T-helper 17 cell (primary cell): ENCODE measurements around the gene ARHGAP28. TPM values are rescaled to one million over a fixed set of nuclear protein-coding genes. Genes with fewer than 3 reads are reported as not detected.

ENCODE experiments used
- ATAC-seq: fragments of 150-1000 bp; cut with Tn5 transposase; 2 replicates; pipeline ENCODE4 v1.10.0; 2021; ENCODE audit warnings: mild to moderate bottlenecking, moderate library complexity
- DNase-seq, 3 donors: peaks; one replicate each; pipeline versions ENCODE4 v3.0.0 to v3.0.0-alpha.2; 2020 to 2021
- H3K9me3 ChIP-seq: one replicate; pipeline ENCODE4 v1.7.0; 2013; ENCODE audit warnings: low read length, mild to moderate bottlenecking; ENCODE audit not compliant: control insufficient read depth, poor library complexity, severe bottlenecking
- H3K27ac Mint-ChIP-seq: one replicate; pipeline ENCODE4 v1.8.0; 2022; ENCODE audit warnings: mild to moderate bottlenecking, moderate library complexity, mixed read lengths
- H3K27me3 Mint-ChIP-seq: one replicate; pipeline ENCODE4 v1.8.0; 2022; ENCODE audit warnings: mixed read lengths
- H3K36me3 Mint-ChIP-seq: one replicate; pipeline ENCODE4 v1.8.0; 2022; ENCODE audit warnings: low read depth, mixed read lengths
- H3K4me1 Mint-ChIP-seq: one replicate; pipeline ENCODE4 v1.8.0; 2022; ENCODE audit warnings: mild to moderate bottlenecking, mixed read lengths
- H3K4me3 Mint-ChIP-seq: one replicate; pipeline ENCODE4 v1.8.0; 2022; ENCODE audit warnings: mild to moderate bottlenecking, moderate library complexity, mixed read lengths
- total RNA-seq, 4 donors: library from RNA in 2 of 4; stranded (reverse) in 2 of 4; gene quantifications; one replicate each; pipeline ENCODE4 v1.2.3 and lab custom pipeline; 2022 to 2026

ARHGAP28 gene
- total RNA-seq, 2 donors from 2014 or later: not detected

GRCh38 chr18:6741786-6742185, 12.3 kb downstream of the ARHGAP28 start:
- DNase-seq (no peak), ATAC-seq (no peak)
- Mint-ChIP-seq H3K36me3 (no peaks in the 10 kb centered on the region), H3K27ac (no peak overlapping the region), H3K27me3 (no peaks in the 10 kb centered on the region), H3K4me1 (no peaks in the 10 kb centered on the region), H3K4me3 (no peak overlapping the region)
- H3K9me3 ChIP-seq: no peaks in the 10 kb centered on the region

GRCh38 chr18:6743999-6744398, 14.5 kb downstream of the ARHGAP28 start:
- no peaks in the 10 kb centered on the region for H3K36me3 Mint-ChIP-seq
- DNase-seq: no peak
- ATAC-seq: no peak
- no peaks in the 10 kb centered on the region for H3K27me3 Mint-ChIP-seq
- H3K4me1 Mint-ChIP-seq: no peaks in the 10 kb centered on the region
- H3K4me3 Mint-ChIP-seq: no peak overlapping the region
- no peak overlapping the region for H3K27ac Mint-ChIP-seq
- H3K9me3 ChIP-seq: no peaks in the 10 kb centered on the region

DNA sequence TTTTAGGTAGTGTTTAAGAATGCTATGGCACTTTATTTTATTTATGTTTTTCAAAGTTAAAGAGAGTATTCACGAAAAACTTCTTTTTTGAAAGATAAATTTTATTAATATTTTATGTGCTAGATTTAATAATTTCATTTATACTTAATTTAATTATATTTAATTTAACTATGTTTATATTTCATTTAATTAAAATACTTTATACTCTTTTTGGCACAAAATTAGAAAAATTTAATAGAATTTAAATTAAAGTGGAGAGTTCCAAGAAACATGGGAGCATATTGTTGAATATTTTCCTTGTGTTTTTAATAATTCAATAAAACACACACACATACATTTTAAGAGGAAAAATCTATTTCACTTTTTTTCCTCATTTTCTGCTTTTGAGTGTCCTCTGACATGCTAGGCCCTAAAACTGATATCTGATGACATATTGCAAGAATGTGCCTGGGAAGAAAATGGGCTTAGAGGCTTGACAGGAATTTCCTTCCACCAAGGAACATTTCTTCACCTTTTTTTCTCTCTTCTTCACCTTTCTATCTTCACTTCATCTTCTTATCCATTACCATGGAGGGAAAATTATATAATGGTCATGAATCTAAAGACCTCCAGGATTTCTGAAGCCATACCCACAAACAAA, 15.4 kb downstream of the ARHGAP28 start:
- Mint-ChIP-seq H3K36me3 (no peaks in the 10 kb centered on the region), H3K27ac (no peak overlapping the region), H3K4me3 (no peak overlapping the region), H3K27me3 (no peaks in the 10 kb centered on the region), H3K4me1 (no peaks in the 10 kb centered on the region)
- DNase-seq (no peak), ATAC-seq (no peak)
- no peaks in the 10 kb centered on the region for H3K9me3 ChIP-seq

DNA sequence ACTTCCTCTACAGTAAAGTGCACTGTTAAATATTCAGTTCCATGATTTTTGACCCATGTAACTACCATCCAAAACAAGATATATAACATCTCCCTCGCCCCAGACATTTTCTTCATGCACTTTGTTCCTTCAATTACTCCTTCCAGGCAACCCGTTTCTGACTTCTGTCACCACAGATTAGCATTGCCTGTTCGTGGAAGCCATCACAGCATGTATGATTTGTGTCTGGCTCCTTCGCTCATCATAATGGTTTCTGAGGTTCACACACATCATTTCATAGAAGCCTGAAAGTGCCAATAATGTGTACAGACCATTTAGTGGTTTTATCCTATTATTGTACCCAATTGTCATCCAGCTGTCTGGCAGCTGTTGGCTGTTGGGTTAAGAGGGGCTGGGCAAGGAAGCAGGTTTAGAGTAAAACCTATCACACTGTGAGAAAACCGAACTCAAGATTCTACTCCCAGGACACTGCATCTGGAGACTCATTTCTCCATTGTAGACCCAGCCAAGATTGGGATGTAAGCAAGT, 16.1 kb downstream of the ARHGAP28 start:
- no peak for DNase-seq
- H3K4me1 Mint-ChIP-seq: no peaks in the 10 kb centered on the region
- no peaks in the 10 kb centered on the region for H3K27me3 Mint-ChIP-seq

GRCh38 chr18:6746386-6746960, 17.0 kb downstream of the ARHGAP28 start:
- no peak overlapping the region for H3K27ac Mint-ChIP-seq
- H3K4me3 Mint-ChIP-seq: no peak overlapping the region
- H3K4me1 Mint-ChIP-seq: no peaks in the 10 kb centered on the region
- no peak for DNase-seq
- H3K27me3 Mint-ChIP-seq: no peaks in the 10 kb centered on the region
- no peak for ATAC-seq
- no peaks in the 10 kb centered on the region for H3K9me3 ChIP-seq
- no peaks in the 10 kb centered on the region for H3K36me3 Mint-ChIP-seq

More for the DNA sequence above, 16.1 kb downstream of the ARHGAP28 start:
- no peak overlapping the region for H3K4me3 Mint-ChIP-seq
- H3K36me3 Mint-ChIP-seq: no peaks in the 10 kb centered on the region
- ATAC-seq: no peak
- H3K9me3 ChIP-seq: no peaks in the 10 kb centered on the region
- no peak overlapping the region for H3K27ac Mint-ChIP-seq

DNA sequence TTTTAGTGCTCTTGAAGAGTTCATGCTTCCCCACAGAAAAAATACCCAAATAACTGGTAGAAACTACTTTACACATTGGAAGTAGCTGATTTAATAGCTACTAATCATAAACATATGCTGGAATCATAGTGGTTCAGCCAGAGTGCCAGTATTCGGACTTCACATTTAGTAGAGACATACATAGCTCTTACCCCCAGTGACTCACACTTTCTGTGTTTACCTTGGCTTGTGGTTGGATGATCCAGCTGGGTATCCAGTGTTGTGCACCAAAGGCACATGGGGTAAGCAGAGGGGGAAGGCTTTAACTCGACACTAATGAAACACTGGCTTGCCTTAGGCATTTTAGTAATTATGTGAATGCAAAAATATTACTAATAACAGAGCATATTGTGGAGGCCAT, 18.1 kb downstream of the ARHGAP28 start:
- no peaks in the 10 kb centered on the region for H3K9me3 ChIP-seq
- no peak for ATAC-seq
- Mint-ChIP-seq H3K27ac (no peak overlapping the region), H3K4me3 (no peak overlapping the region), H3K36me3 (no peaks in the 10 kb centered on the region), H3K4me1 (no peaks in the 10 kb centered on the region), H3K27me3 (no peaks in the 10 kb centered on the region)
- DNase-seq: no peak

DNA sequence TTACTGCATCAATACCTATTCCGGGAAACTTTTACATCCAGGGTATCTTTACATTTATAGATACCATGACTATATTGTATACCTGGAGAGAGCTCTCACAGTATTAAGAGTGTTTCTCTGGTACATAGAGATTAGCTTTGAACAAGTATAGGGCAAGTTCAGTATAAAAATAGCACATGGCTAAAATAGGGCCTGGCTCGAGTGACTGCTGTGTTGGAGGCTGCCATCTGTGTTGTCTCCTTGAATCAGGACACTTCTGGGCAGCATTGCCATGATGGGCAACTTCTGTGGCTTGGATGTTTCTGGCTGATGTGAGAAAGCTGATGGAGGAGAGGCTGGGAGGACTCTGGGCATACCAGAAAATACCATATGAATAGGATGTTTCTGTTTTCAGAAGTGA, 18.7 kb downstream of the ARHGAP28 start:
- H3K4me1 Mint-ChIP-seq: no peaks in the 10 kb centered on the region
- no peaks in the 10 kb centered on the region for H3K27me3 Mint-ChIP-seq
- no peak for DNase-seq
- H3K9me3 ChIP-seq: no peaks in the 10 kb centered on the region
- no peak overlapping the region for H3K4me3 Mint-ChIP-seq
- H3K27ac Mint-ChIP-seq: no peak overlapping the region
- ATAC-seq: no peak
- H3K36me3 Mint-ChIP-seq: no peaks in the 10 kb centered on the region

DNA sequence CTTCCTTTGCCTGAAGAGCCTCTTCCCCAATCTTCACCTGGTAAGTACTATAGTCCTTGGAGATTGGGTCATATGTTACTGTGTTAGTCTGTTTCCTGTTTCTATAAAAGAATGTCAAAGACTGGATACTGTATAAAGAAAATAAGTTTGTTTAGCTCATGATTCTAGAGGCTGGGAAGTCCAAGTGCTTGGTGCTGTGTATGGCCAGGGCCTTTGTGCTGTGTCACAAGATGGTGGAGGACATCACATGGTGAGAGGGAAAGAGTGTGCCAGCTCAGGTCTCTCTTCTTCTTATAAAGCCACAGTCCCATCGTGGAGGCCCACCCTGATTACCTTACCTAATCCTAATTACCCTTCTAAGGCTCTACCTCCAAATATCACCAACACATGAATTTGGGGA, 20.9 kb downstream of the ARHGAP28 start:
- DNase-seq: no peak
- no peak overlapping the region for H3K4me3 Mint-ChIP-seq
- H3K27me3 Mint-ChIP-seq: no peaks in the 10 kb centered on the region
- H3K9me3 ChIP-seq: no peaks in the 10 kb centered on the region
- no peaks in the 10 kb centered on the region for H3K4me1 Mint-ChIP-seq
- H3K36me3 Mint-ChIP-seq: no peaks in the 10 kb centered on the region
- H3K27ac Mint-ChIP-seq: no peak overlapping the region
- ATAC-seq: no peak

GRCh38 chr18:6751222-6751621, 21.7 kb downstream of the ARHGAP28 start:
- Mint-ChIP-seq H3K27me3 (no peaks in the 10 kb centered on the region), H3K4me1 (no peaks in the 10 kb centered on the region), H3K27ac (no peak overlapping the region), H3K4me3 (no peak overlapping the region), H3K36me3 (no peaks in the 10 kb centered on the region)
- no peak for DNase-seq
- ATAC-seq: no peak
- no peaks in the 10 kb centered on the region for H3K9me3 ChIP-seq

DNA sequence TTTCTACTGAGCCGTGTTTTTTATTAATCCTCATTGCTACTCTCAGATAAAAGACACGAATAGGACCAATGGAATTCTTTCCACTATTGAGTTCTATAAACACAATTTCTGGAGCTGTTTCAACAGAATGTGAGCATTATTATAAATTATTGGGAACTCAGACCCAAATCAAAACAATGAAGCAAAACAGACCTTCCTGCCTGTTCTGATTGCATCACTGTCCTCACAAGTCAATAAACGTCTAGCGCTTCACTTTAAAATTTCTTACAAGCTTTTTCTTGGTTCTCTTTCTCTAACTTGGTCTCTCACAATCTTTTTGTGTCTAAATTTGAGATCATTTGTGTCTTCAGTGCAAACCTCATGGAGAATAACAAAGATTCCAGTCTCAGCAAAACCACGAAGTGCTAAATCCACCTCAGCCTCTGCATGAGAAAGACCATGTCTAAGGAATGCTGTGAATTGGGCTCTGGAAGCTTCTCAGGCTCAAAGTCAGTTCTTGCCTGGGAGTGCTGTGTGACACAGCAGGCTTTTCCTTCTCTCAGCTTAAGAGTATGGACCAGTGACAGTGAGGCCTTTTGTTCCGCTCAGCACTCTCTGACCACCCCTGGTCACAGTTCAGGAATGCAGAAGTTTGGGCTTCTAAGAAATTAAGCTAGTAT, 22.8 kb downstream of the ARHGAP28 start:
- Mint-ChIP-seq H3K4me3 (no peak overlapping the region), H3K27ac (no peak overlapping the region), H3K27me3 (no peaks in the 10 kb centered on the region), H3K36me3 (no peaks in the 10 kb centered on the region), H3K4me1 (no peaks in the 10 kb centered on the region)
- ATAC-seq (no peak), DNase-seq (no peak)
- H3K9me3 ChIP-seq: no peaks in the 10 kb centered on the region

- Mint-ChIP-seq H3K27ac (no peak overlapping the region), H3K36me3 (no peaks in the 10 kb centered on the region), H3K27me3 (no peaks in the 10 kb centered on the region), H3K4me1 (no peaks in the 10 kb centered on the region), H3K4me3 (no peak overlapping the region)
- DNase-seq (no peak), ATAC-seq (no peak)
- no peaks in the 10 kb centered on the region for H3K9me3 ChIP-seq
These were observed 25.6 kb downstream of the ARHGAP28 start for GRCh38 chr18:6755107-6755506.

DNA sequence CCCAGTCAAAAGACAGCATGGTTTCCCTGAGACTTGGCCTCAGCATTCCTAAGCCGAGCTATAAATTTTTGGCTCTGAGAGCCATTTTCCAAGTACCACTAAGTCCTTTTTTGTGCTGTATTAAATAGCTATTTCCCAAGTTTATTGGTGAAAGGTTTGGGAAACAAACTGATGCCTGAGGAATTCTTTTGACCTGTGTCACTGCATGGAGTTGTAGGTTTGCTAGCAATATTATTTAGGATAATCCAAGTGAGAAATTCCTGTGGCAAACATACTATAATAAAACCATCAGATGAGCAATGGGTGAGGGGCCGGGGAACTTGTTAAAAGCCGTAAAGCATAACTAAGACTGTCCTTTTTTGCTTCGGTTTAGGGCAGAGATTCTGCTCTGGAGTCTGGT, 28.4 kb downstream of the ARHGAP28 start:
- Mint-ChIP-seq H3K27ac (no peak overlapping the region), H3K27me3 (no peaks in the 10 kb centered on the region), H3K4me3 (no peak overlapping the region), H3K36me3 (no peaks in the 10 kb centered on the region), H3K4me1 (no peaks in the 10 kb centered on the region)
- ATAC-seq (no peak), DNase-seq (no peak)
- H3K9me3 ChIP-seq: no peaks in the 10 kb centered on the region

DNA sequence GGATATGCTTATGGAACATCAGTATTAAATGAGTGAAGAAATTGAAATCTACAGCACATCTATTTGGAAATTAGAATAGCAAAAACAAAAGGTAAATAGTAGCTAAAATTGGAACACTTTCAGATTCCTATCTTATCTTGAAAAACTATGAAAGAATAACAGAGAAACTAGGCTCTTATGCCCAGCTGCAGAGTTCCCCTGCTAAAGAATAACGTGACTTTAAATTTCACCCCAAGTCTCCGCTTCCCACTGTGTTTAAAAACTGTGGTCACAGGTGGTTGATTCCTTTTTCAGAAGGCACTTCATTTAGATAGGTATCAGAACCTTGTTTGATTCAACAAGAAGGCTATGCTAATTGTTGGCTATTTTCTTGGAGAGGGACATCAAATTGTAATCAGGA, 30.1 kb downstream of the ARHGAP28 start:
- no peak for DNase-seq
- Mint-ChIP-seq H3K27me3 (no peaks in the 10 kb centered on the region), H3K27ac (no peak overlapping the region)

GRCh38 chr18:6763524-6763923, 34.0 kb downstream of the ARHGAP28 start:
- no peaks in the 10 kb centered on the region for H3K9me3 ChIP-seq

More for the DNA sequence above, 30.1 kb downstream of the ARHGAP28 start:
- H3K4me3 Mint-ChIP-seq: no peak overlapping the region
- ATAC-seq: no peak
- H3K4me1 Mint-ChIP-seq: no peaks in the 10 kb centered on the region
- H3K9me3 ChIP-seq: no peaks in the 10 kb centered on the region
- H3K36me3 Mint-ChIP-seq: no peaks in the 10 kb centered on the region

More at GRCh38 chr18:6763524-6763923, 34.0 kb downstream of the ARHGAP28 start:
- Mint-ChIP-seq H3K36me3 (no peaks in the 10 kb centered on the region), H3K27me3 (no peaks in the 10 kb centered on the region), H3K4me3 (no peak overlapping the region), H3K27ac (no peak overlapping the region), H3K4me1 (no peaks in the 10 kb centered on the region)
- DNase-seq: no peak
- no peak for ATAC-seq
